ENCODE data around the gene R3HDM2. TPM values are rescaled to one million over a fixed set of nuclear protein-coding genes. Genes with fewer than 3 reads are reported as not detected.

Gene R3HDM2
- total and polyA plus RNA-seq, 2 of the 13 experiments (the other 11 are each of a cell fraction or from before 2014, with no cell fraction given), result 11.1 to 23.5 TPM

DNA sequence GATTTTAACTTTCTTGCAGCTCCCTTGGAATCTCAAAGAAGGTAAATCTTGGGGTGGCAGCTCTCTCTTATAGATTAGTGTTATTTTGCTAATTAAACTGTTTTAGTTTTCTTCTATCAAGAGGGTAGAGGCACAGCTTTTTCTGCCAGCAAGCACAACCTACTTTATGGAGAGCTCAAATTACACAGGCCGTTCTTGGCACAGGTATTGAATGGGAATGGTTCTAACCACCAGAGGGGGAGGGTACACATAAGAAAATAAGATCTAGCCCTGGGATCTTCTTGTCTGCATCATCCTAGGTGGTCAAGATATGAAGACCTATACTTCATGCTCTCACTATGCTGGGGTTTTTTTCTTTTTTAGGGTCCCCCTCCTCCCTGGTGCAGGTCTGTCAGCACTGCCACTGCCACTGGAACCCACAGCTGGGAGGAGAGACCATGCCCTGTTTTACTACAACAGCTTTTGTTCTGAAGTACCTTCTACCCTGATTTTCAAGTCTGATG is 131.3 kb downstream of the R3HDM2 start:
- in situ Hi-C loops (cut with HindIII; ENCODE audit: extremely low pct_ligation_motif_present, low pct_unique_long_range_greater_than_20kb), result no loop called here
- BruUV-seq (replicated peaks), result no TSS peak
- peaks cover 3 to 33% of the 10 kb centered on the region in 2 experiments for H3K36me3 ChIP-seq (replicated peaks in 1 of 2; ENCODE audit: control insufficient read depth in 1 of 2, insufficient read depth in 2 of 2, low read length in 2 of 2)

More for the DNA sequence above, 131.3 kb downstream of the R3HDM2 start:
- H3K4me1 ChIP-seq (ENCODE audit: insufficient read depth, low read length), result no peaks in the 10 kb centered on the region
- no peak for TF ChIP-seq ZMYM2 (CRISPR knock-in tag; IDR thresholded peaks at IDR 0.05)
- TF ChIP-seq ZNF768 (CRISPR knock-in tag; IDR thresholded peaks at IDR 0.05), result no peak
- no peak for TF ChIP-seq NR3C1 (CRISPR knock-in tag; IDR thresholded peaks at IDR 0.05)
- TF ChIP-seq ZNF33B (CRISPR knock-in tag; IDR thresholded peaks at IDR 0.05), result no peak
- TF ChIP-seq, protein P1, sequence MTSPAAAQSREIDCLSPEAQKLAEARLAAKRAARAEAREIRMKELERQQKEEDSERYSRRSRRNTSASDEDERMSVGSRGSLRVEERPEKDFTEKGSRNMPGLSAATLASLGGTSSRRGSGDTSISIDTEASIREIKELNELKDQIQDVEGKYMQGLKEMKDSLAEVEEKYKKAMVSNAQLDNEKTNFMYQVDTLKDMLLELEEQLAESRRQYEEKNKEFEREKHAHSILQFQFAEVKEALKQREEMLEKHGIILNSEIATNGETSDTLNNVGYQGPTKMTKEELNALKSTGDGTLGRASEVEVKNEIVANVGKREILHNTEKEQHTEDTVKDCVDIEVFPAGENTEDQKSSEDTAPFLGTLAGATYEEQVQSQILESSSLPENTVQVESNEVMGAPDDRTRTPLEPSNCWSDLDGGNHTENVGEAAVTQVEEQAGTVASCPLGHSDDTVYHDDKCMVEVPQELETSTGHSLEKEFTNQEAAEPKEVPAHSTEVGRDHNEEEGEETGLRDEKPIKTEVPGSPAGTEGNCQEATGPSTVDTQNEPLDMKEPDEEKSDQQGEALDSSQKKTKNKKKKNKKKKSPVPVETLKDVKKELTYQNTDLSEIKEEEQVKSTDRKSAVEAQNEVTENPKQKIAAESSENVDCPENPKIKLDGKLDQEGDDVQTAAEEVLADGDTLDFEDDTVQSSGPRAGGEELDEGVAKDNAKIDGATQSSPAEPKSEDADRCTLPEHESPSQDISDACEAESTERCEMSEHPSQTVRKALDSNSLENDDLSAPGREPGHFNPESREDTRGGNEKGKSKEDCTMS (CRISPR knock-in tag; conservative IDR thresholded peaks at IDR 0.05), result no peak
- no peak for TF ChIP-seq PHB2 (IDR thresholded peaks at IDR 0.05; ENCODE audit: partially characterized antibody)
- no peak for TF ChIP-seq NFATC3 (CRISPR knock-in tag; IDR thresholded peaks at IDR 0.05)
- TF ChIP-seq FOXM1 (CRISPR knock-in tag; IDR thresholded peaks at IDR 0.05), result no peak
- TF ChIP-seq, protein P2, sequence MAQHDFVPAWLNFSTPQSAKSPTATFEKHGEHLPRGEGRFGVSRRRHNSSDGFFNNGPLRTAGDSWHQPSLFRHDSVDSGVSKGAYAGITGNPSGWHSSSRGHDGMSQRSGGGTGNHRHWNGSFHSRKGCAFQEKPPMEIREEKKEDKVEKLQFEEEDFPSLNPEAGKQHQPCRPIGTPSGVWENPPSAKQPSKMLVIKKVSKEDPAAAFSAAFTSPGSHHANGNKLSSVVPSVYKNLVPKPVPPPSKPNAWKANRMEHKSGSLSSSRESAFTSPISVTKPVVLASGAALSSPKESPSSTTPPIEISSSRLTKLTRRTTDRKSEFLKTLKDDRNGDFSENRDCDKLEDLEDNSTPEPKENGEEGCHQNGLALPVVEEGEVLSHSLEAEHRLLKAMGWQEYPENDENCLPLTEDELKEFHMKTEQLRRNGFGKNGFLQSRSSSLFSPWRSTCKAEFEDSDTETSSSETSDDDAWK (CRISPR knock-in tag; IDR thresholded peaks at IDR 0.05), result no peak
- no peak for TF ChIP-seq ZNF143 (CRISPR knock-in tag; IDR thresholded peaks at IDR 0.05)
- TF ChIP-seq, protein P3, sequence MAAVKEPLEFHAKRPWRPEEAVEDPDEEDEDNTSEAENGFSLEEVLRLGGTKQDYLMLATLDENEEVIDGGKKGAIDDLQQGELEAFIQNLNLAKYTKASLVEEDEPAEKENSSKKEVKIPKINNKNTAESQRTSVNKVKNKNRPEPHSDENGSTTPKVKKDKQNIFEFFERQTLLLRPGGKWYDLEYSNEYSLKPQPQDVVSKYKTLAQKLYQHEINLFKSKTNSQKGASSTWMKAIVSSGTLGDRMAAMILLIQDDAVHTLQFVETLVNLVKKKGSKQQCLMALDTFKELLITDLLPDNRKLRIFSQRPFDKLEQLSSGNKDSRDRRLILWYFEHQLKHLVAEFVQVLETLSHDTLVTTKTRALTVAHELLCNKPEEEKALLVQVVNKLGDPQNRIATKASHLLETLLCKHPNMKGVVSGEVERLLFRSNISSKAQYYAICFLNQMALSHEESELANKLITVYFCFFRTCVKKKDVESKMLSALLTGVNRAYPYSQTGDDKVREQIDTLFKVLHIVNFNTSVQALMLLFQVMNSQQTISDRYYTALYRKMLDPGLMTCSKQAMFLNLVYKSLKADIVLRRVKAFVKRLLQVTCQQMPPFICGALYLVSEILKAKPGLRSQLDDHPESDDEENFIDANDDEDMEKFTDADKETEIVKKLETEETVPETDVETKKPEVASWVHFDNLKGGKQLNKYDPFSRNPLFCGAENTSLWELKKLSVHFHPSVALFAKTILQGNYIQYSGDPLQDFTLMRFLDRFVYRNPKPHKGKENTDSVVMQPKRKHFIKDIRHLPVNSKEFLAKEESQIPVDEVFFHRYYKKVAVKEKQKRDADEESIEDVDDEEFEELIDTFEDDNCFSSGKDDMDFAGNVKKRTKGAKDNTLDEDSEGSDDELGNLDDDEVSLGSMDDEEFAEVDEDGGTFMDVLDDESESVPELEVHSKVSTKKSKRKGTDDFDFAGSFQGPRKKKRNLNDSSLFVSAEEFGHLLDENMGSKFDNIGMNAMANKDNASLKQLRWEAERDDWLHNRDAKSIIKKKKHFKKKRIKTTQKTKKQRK (IDR thresholded peaks at IDR 0.05; ENCODE audit: low read length), result no peak
- TF ChIP-seq ZNF205 (CRISPR knock-in tag; IDR thresholded peaks at IDR 0.05), result no peak
- TF ChIP-seq SRSF9 (IDR thresholded peaks at IDR 0.05; ENCODE audit: borderline replicate concordance, insufficient read depth, low read depth, low read length, poor library complexity, severe bottlenecking), result no peak
- TF ChIP-seq ZNF136 (CRISPR knock-in tag; IDR thresholded peaks at IDR 0.05; ENCODE audit: low read depth), result no peak
- no peak for TF ChIP-seq RBM22 (optimal IDR thresholded peaks at IDR 0.05; ENCODE audit: low read length)
- no peak for TF ChIP-seq ZNF33A (CRISPR knock-in tag; IDR thresholded peaks at IDR 0.05; ENCODE audit: borderline replicate concordance)
- H3K9ac ChIP-seq (ENCODE audit: insufficient read depth, low read depth, low read length), result no peak overlapping the region
- FAIRE-seq (no peak), ATAC-seq (no peak), DNase-seq (ENCODE audit: low spot score) (no peak)
- POLR2A ChIA-PET, result no interaction called here
- H3K4me3 ChIP-seq (replicated peaks in 1 of 3; ENCODE audit: insufficient read depth in 1 of 3, low read depth in 2 of 3, low read length in 3 of 3), result no peak overlapping the region
- intact Hi-C loops (cut with micrococcal nuclease; ENCODE audit: unreplicated experiment), result loop anchor here (10.0 kb wide), 1 partner anchor 65 kb away; no protein-coding TSS in a partner anchor
- H4K20me1 ChIP-seq (ENCODE audit: insufficient read depth, low read length), result no peaks in the 10 kb centered on the region
- 93% methylated on average over 1 of the region's 1 CpG for WGBS (ENCODE audit: low lambda C conversion rate)
- no peaks in the 10 kb centered on the region for H3K27me3 ChIP-seq (ENCODE audit: control insufficient read depth in 1 of 2, insufficient read depth in 2 of 2, low read length in 2 of 2)
- CTCF ChIA-PET (ENCODE audit: low intra/inter-chr PET ratio, low total read pairs), result no interaction called here
- H3K79me2 ChIP-seq (ENCODE audit: insufficient read depth, low read length), result no peaks in the 10 kb centered on the region
- H2AFZ ChIP-seq (ENCODE audit: low read length), result no peak overlapping the region
- H3K27ac ChIP-seq (ENCODE audit: extremely low read length, insufficient read depth, low read length), result no peak overlapping the region
- H3K9me3 ChIP-seq (ENCODE audit: low read length), result no peaks in the 10 kb centered on the region
- H3K4me2 ChIP-seq (ENCODE audit: low read depth, low read length), result no peak overlapping the region
